Peyer's patch (tissue), 4 donors: ENCODE results near the gene AP2S1. TPM values are rescaled to one million over a fixed set of nuclear protein-coding genes. Genes with fewer than 3 reads are reported as not detected.
A peak's percentile ranks its signal among the peaks of the same experiment; 100 is the strongest.

Experiments
- DNase-seq, 3 donors: peaks; one replicate each; pipeline ENCODE4 v3.0.0-alpha.2; 2017 to 2019
- H3K27ac ChIP-seq, 4 donors: fragments of 200-600 bp; sonication (generic); one replicate each; pipeline ENCODE4 v1.5.1; 2016 to 2019
- H3K27me3 ChIP-seq, 2 donors: fragments of 200-600 bp; sonication (generic); one replicate each; pipeline ENCODE4 v1.5.1; 2019
- H3K36me3 ChIP-seq, 3 donors: fragments of 200-600 bp; sonication (generic); one replicate each; pipeline ENCODE4 v1.5.1; 2016 to 2019
- H3K4me1 ChIP-seq, 4 donors: fragments of 200-600 bp; sonication (generic); one replicate each; pipeline ENCODE4 v1.5.1; 2016 to 2019
- H3K4me3 ChIP-seq, 4 donors: fragments of 200-600 bp; sonication (generic); 1 replicate in 3 of 4; 2 replicates in 1 of 4; pipeline ENCODE4 v1.5.1; 2016 to 2019; ENCODE audit warnings: mild to moderate bottlenecking in 1 of 4
- H3K9me3 ChIP-seq, 4 donors: fragments of 200-600 bp; sonication (generic); one replicate each; pipeline ENCODE4 v1.5.1; 2016 to 2019; ENCODE audit warnings: mild to moderate bottlenecking in 1 of 4
- CTCF ChIP-seq, 6 experiments: fragments of 450-650 bp in 4 of 6; fragments of 200-600 bp in 2 of 6; sonication (generic) in 1 of 6; IDR thresholded peaks; one replicate each; pipeline ENCODE4 v1.5.1; 2017 to 2019; ENCODE audit warnings: antibody characterized with exemption in 6 of 6, mild to moderate bottlenecking in 3 of 6, moderate library complexity in 1 of 6
- POLR2A ChIP-seq, 2 donors: fragments of 450-650 bp; IDR thresholded peaks; one replicate each; pipeline ENCODE4 v1.5.1; 2017; ENCODE audit warnings: antibody characterized with exemption in 2 of 2, mild to moderate bottlenecking in 2 of 2, moderate library complexity in 2 of 2
- total RNA-seq, 4 donors: library from RNA; depleted of rRNA; stranded (reverse); fragments of >200 nt; gene quantifications; one replicate each; pipeline ENCODE4 v1.1.0, GENCODE V29; 2016

Gene AP2S1
- total RNA-seq, 4 donors from 2014 or later = 56.9 to 83.6 (median 64.5) TPM

- Histone ChIP-seq H3K27me3 (no peaks in the 10 kb centered on the region), H3K4me3 (no peak overlapping the region), H3K9me3 (no peaks in the 10 kb centered on the region), H3K36me3 (peaks cover 0 to 54% (median 0%) of the 10 kb centered on the region in 3 donors), H3K27ac (peak overlapping the region in 3 of 4 donors; percentile 41 to 90 (median 61)), H3K4me1 (peaks cover 0 to 12% (median 0%) of the 10 kb centered on the region in 4 donors)
- no peak for TF ChIP-seq POLR2A (IDR thresholded peaks at IDR 0.05)
- no peak for TF ChIP-seq CTCF (IDR thresholded peaks at IDR 0.05)
- DNase-seq = peak in 2 of 3 donors; percentile 73 to 84
Measured at GRCh38 chr19:46839752-46840497, 10.7 kb downstream of the AP2S1 start.

- H3K4me3 ChIP-seq = no peak overlapping the region
- no peak for DNase-seq
- no peaks in the 10 kb centered on the region for H3K9me3 ChIP-seq
- H3K4me1 ChIP-seq = peaks cover 0 to 12% (median 0%) of the 10 kb centered on the region in 4 donors
- H3K36me3 ChIP-seq = peaks cover 0 to 39% (median 0%) of the 10 kb centered on the region in 3 donors
- TF ChIP-seq POLR2A (IDR thresholded peaks at IDR 0.05) (no peak), CTCF (IDR thresholded peaks at IDR 0.05) (no peak)
- H3K27me3 ChIP-seq = no peaks in the 10 kb centered on the region
- no peak overlapping the region for H3K27ac ChIP-seq
Measured at GRCh38 chr19:46838160-46838559, 12.5 kb downstream of the AP2S1 start.

GRCh38 chr19:46834984-46835383, 15.7 kb downstream of the AP2S1 start:
- DNase-seq = no peak
- no peaks in the 10 kb centered on the region for H3K4me1 ChIP-seq
- TF ChIP-seq POLR2A (IDR thresholded peaks at IDR 0.05) (no peak), CTCF (IDR thresholded peaks at IDR 0.05) (no peak)
- no peaks in the 10 kb centered on the region for H3K9me3 ChIP-seq
- peaks cover 0 to 27% (median 0%) of the 10 kb centered on the region in 3 donors for H3K36me3 ChIP-seq
- H3K27me3 ChIP-seq = no peaks in the 10 kb centered on the region
- H3K27ac ChIP-seq = no peak overlapping the region
- no peak overlapping the region for H3K4me3 ChIP-seq

- DNase-seq = no peak
- Histone ChIP-seq H3K27ac (no peak overlapping the region), H3K4me3 (no peak overlapping the region), H3K36me3 (peaks cover 0 to 18% (median 0%) of the 10 kb centered on the region in 3 donors), H3K9me3 (no peaks in the 10 kb centered on the region), H3K4me1 (no peaks in the 10 kb centered on the region), H3K27me3 (no peaks in the 10 kb centered on the region)
- TF ChIP-seq CTCF (IDR thresholded peaks at IDR 0.05) = no peak
- TF ChIP-seq POLR2A (IDR thresholded peaks at IDR 0.05) = no peak
Measured at GRCh38 chr19:46834121-46834520, 16.5 kb downstream of the AP2S1 start.

- TF ChIP-seq POLR2A (IDR thresholded peaks at IDR 0.05) = no peak
- TF ChIP-seq CTCF (IDR thresholded peaks at IDR 0.05) = no peak
- no peaks in the 10 kb centered on the region for H3K4me1 ChIP-seq
Measured at GRCh38 chr19:46830864-46831263, 19.8 kb downstream of the AP2S1 start.

More at GRCh38 chr19:46830864-46831263, 19.8 kb downstream of the AP2S1 start:
- Histone ChIP-seq H3K36me3 (no peaks in the 10 kb centered on the region), H3K27me3 (no peaks in the 10 kb centered on the region), H3K4me3 (no peak overlapping the region), H3K27ac (no peak overlapping the region), H3K9me3 (no peaks in the 10 kb centered on the region)
- no peak for DNase-seq
